SHP77 treated with DMSO at 0.1 percent for 48 hours (cell line): ENCODE results near the gene TNNI3.

Experiments
- DNase-seq: peaks from one replicate; lab custom pipeline; 2025; lab: John Stamatoyannopoulos, UW

TNNI3 gene

DNA sequence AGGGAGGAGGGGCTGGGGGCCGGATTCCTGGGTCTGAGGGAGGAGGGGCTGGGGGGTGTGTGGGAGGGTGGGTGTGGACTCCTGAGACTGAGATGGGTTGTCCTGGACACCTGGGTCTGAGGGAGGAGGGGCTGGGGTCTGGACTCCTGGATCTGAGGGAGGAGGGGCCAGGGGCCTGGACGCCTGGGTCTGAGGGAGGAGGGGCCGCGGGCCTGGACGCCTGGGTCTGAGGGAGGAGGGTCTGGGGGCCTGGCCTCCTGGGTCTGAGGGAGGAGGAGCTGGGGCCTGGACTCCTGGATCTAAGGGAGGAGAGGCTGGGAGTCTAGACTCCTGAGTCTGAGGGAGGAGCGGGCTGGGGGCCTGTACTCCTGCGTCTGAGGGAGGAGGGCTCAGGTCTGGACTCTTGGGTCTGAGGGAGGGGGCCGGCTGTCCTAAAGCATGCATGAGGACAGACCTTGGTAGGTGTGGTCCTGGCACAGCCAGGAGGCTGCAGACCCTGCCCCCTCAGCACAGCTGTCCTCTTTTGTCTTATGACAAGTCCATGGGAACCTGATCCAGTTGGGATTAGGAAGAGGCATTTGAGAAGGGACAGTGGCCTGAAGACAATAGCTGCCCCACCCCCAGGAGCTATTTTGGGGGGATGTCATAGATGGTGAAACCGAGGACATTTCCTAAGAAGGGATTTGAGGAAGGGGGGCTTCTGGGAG is 9.8 kb downstream of the TNNI3 start:
- no peak for DNase-seq

DNA sequence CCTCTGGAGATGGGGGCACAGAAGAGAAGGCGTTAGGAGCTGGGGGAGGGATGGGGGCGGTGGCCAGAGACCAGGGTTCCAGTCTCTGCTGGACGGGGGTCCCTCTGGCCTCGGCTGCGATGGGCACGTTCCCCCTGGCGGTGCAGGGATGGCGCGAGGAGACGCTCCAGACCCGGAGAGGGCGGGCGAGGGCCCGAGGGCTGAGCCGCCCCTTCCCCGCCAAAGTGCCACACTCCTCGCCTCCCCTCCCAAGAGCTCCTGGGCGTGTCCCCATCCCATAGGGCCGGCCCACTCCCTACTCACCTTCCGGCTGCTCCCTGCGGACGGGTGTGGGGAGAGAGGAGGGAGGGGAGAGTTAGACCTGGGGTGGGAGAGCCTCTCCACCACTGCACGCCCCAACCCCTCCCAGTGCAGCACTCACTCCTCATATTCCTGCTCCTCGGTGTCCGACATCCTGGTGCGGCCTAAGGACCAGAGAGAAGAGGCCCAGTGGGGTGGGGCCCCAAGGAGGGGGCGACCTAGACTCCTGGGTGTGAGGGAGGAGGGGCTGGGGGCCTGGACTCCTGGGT is 10.7 kb downstream of the TNNI3 start:
- DNase-seq: peak; percentile 30

DNA sequence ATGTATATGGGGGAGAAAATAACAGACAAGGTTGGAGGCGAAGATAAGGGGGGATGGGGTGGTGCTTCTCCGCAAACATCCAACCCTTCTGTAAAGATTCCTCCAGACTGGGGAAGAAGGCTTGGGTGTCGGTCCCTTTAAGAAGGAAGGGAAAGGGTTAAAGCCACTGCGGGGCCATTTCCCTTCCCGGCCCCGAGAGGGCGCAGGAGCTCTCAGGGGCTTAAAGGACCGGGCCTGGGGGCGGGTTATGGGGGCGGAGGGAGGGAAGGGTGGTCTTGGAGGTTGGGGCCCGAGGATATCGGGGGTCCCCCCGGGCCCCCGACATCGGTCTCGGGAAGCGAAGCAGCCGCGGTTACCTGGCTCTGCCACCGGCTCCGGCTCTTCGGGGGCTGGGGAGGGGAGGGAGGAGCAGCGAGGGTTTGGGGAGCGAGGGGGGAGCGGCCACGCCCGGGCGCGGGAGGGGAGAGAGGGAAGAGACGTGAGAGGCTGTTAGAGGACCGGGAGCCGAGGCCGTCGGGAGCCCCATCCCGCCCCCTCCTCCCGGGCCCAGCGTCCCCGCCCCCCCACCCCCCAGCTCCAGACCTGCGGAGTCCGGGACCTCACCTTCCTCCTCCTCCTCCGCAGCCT is 11.3 kb downstream of the TNNI3 start:
- no peak for DNase-seq

DNA sequence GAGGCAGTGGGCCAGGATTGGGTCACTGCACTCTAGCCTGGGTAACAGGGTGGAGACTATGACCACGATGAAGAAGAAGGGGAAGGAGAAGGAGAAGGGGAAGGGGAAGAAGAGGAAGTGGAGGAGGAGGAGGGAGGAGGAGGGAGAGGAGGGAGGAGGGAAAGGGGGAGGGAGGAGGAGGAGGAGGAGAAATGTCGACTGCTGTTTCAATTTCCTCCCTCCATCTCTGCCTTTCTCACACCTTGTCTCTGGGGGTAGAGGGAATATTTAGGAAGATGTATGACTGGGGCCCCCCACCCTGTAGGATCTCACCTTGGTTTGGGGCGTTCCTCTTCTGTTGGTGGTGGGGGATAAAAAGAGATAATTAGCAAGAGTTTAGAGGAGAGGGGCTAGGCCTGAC is 12.3 kb downstream of the TNNI3 start:
- DNase-seq: no peak

DNA sequence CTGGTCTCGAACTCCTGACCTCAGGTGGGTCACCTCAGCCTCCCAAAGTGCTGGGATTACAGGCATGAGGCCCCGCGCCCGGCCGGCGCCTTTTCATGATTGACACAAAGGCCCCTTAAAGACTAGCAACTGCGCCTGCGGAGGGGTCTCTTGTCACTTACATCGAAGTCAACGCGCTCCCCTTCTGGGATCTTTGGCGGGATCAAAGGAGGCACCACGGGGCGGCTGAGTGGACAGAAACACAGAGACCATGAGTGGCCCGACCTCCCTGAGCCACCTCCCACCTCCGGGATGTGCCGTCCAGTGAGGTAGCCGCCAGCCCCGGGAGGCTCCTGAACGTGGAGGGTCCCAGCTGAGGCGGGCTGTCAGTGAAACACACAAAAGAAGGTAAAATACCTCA is 15.8 kb downstream of the TNNI3 start:
- no peak for DNase-seq

DNA sequence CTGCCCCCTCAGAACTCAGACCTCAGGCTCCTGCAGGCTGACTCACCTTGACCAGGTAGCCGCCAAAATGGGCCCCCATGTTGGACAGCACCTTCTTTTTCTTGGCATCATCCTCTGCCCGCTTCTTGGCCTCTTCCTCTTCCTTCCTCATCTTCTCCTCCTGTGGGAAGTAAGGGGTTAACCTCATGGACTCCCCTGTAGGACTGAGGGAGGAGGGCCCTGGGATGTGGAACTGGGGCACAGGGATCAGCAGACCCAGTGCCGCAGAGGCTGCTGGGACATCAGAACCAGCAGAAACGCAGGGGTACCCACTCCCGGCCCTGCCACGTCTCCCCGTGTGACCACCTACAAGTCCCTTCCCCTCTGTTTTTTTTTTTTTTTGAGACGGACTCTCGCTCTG is 19.6 kb downstream of the TNNI3 start:
- DNase-seq: no peak

DNA sequence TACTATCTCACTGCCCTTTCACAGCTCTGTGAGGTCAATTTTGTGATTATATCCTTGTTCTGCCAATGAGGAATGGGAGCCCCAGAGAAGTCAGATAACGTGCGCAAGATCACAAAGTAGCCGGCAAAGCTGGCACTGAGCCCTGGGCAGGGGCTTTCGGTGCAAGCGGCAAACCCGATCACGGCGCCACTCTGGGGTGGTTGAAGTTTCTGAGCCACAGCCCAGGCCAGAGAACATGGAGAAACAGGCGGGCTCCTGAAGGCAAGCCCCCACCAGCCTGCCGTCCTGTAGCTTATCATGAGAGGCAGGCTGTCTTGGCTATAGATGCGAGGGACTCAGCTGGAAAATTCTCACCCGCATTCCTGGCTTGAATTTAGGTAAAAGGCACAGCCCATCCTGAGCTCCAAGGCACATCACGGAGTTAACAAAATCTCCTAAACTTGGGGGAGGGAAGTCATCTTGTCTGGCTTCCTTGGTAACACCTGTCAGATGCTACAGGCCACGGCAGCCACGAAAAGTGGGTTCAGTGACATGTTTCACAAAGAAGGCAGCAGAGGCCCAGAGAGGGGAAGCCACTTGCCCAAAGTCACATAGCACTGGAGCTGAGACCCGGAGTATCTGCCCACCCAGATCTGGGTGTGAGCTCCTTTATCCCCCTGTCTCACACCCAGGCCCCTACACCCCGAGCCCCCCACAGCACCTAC is 21.0 kb downstream of the TNNI3 start:
- no peak for DNase-seq

DNA sequence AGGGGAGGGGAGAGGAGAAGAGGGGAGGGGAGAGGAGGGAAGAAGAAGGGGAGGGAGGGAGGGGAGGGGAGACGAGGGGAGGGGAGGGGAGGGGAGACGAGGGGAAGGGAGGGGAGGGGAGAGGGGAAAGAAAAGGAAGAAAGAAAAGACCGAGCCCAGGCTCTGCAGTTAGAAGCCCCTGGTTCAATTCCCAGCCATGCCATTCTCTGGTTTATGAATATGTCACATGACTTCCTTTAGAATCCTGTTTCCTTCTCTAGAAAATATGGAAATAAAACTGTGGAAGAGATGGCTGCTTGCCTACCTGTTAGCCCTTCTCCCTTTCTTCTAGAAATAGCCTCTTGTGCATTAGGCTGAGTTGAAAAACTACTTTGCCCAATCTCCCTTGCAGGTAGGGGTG is 22.8 kb downstream of the TNNI3 start:
- no peak for DNase-seq

DNA sequence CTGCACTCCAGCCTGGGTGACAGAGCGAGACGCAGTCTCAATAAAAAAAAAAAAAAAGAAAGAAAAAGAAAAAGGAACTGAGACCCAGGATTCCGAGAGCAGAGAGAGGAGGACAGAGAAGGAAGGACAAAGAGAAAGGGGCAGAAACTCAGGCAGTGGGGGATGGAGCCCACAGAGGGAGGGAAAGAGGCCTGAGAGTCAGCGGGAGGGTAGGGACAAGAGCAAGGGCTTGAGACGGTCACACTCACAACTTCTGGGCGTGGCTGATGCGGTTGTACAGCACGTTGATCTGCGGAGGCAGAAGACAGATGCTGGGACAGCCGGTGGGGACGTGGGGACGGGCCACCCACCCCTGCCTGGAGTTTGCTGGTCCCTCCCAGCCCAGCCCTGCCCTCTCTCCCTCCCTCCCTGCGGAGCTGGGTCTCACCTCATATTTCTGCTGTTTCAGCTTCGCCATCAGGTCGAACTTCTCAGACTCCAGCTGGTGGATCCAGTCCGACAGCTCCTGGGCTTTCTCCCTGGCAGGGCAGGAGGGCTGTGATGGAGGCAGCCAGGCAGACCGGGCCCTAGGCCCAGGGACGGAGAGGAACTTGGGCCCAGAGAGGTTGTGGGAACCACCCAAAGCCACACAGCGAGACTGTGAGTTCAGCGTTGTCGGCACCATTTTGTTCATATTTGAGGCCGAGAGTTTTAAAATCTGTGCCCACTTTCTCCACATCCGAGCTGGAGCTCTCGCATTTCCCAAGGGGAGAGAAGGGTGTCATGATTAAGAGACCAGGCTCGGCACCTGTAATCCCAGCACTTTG is 23.7 kb downstream of the TNNI3 start:
- no peak for DNase-seq

DNA sequence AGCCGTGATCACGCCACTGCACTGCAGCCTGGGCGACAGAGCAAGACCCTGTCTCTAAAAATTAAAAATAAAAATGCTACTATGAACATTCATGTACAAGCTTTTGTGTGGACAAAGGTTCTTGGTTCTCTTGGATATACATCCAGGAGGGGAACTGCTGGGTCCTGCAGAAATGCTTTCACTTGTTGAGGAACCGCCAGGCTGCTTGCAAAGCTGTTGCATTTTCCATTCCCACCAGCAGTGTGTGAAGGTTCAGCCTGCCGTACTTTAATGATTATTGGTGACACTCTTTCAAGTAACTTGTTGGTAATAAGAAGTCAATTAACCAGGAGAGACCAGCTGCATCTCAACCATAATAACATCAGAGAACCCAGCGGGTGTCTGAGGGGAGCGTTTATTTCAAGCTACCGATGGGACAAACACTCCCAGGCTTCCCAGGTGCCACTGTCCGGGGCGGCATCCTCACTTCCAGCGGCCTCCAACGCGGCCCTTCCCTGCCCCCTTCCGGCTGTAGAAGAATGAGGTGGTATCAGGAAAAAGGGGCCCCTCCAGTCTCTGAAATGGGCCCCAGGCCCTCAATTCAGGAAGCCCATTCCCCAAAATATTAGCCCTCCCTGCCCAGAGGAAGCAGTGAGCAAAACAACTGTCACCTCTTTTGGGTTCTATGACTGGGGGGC is 24.9 kb downstream of the TNNI3 start:
- DNase-seq: no peak

DNA sequence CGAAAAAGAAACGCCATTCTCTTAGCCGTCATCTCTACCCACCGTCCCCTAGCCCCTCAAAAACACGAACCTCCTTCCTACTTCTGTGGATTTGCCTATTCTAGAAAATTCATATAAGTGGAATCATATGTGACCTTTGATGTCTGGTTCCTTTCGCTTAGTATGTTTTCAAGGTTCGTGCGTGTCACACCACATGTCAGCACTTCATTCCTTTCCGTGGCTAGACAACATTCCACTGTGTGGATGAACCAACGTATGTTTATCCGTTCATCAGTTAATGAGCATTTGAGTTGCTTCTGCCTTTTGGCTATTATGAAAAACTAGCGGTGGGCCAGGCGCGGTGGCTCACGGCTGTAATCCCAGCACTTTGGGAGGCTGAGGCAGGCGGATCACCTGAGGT is 26.1 kb downstream of the TNNI3 start:
- no peak for DNase-seq

DNA sequence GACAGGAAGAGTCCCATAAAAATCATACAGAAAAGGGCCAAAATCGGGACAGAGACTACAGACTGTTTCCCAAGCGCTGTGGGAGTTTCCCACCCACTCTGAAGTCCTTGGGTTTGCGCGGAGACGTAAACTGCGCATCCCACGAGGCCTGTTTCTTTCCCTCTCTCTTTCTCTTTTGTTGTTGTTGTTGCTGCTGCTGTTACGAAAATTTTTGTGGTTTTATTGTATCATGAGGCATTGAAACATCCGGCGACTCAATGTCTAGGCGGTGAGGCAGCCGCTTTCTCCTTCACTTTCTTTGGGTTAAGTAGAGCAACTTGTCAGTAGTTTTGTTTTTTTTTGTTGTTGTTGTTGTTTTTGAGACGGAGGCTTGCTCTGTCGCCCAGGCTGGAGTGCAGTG is 38.5 kb downstream of the TNNI3 start:
- DNase-seq: no peak

DNA sequence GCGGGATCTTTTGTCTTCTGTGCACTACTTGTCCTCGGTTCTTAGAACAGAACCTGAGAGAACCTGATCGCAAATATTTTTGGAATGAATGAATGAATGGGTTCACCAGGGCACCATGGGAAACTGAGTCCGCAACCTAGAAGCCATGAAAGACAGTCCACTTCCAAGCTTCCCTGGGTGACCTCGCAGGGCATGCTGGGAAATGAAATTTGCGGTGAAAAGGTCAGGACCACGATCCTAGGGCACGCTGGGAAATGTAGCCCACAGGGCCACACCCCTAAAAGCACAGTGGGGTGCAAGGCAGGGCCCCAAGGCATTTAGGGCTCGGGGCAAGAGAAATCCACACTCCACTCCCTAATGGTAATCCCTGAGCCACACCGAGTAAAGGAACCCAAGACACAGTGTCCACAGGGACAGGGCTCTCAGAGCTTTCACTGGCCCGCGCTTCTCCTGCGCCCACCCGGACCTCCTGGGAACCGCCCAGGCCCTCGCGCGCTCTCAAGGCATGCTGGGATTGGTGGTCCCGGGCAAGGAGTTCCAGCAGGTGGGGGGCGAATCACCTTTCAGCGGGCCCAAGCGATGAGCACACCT is 39.0 kb downstream of the TNNI3 start:
- DNase-seq: peak; percentile 18

DNA sequence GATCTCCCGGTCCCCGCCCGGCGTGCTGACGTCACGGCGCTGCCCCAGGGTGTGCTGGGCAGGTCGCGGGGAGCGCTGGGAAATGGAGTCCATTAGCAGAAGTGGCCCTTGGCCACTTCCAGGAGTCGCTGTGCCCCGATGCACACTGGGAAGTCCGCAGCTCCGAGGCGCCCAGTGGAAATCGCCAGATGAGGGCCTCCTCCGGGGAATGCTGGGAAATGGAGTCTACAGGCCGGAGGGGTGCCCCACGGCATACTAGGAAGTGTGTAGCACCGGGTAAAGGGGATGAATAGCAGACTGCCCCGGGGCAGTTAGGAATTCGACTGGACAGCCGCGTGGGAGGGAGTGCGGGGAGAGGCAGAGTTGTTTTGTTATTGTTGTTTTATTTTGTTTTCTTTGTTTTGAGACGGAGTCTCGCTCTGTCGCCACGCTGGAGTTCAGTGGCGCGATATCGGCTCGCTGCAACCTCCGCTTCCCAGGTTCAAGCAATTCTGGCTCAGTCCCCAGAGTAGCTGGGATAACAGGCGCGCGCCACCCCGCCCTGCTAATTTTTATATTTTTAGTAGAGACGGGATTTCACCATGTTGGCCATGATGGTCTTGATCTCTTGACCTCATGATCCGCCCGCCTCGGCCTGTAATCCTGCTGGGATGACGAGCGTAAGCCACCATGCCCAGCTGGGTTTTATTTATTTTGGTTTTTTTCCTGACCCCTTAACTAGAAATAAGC is 39.7 kb downstream of the TNNI3 start:
- DNase-seq: peak; percentile 91

DNA sequence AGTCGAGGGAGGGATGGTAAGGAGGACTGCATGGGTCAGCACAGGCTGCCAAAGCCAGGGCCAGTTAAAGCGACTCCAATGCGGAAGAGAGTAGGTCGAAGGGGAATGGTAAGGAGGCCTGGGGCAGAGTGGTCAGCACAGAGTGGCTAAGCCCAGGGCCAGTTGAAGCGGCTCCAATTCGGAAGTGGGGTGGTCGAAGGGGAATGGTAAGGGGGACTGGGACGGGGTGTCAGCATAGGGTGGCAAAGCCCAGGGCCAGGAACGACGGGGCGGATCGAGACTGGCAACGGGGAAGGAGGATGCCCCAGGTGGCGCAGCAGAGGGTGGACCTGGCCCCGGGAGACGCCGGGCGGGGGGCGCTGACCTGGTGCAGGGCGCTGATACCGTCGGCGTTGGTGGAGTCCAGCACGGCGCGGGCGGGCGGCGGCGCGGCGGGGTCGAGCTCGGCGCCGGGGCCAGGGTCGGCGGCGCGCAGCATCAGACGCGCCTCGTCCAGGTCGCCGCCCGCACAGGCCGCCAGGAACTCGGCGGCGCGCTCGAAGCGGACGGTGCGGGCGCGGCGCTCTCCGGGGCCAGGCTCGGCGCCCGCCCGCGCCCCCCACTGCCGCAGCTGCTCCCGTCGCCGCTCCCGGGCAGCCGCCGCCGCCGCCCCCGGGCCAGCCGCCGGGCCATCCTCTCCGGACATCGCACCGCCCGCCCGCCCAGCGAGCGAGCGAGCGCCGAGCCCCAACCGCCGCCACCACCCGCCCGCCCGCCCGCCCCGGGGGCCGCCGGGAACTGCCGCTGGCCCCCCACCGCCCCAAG is 40.5 kb downstream of the TNNI3 start, which contains the start of gene PPP1R12C:
Gene PPP1R12C, minus strand, starts transcription at position 779 of the 804 bp plus-strand sequence. Its CDS starts 94 bp downstream, at position 685.
- no peak for DNase-seq

DNA sequence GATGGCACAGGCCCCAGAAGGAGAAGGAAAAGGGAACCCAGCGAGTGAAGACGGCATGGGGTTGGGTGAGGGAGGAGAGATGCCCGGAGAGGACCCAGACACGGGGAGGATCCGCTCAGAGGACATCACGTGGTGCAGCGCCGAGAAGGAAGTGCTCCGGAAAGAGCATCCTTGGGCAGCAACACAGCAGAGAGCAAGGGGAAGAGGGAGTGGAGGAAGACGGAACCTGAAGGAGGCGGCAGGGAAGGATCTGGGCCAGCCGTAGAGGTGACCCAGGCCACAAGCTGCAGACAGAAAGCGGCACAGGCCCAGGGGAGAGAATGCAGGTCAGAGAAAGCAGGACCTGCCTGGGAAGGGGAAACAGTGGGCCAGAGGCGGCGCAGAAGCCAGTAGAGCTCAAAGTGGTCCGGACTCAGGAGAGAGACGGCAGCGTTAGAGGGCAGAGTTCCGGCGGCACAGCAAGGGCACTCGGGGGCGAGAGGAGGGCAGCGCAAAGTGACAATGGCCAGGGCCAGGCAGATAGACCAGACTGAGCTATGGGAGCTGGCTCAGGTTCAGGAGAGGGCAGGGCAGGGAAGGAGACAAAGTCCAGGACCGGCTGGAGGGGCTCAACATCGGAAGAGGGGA is 41.2 kb downstream of the TNNI3 start:
- DNase-seq: no peak

DNA sequence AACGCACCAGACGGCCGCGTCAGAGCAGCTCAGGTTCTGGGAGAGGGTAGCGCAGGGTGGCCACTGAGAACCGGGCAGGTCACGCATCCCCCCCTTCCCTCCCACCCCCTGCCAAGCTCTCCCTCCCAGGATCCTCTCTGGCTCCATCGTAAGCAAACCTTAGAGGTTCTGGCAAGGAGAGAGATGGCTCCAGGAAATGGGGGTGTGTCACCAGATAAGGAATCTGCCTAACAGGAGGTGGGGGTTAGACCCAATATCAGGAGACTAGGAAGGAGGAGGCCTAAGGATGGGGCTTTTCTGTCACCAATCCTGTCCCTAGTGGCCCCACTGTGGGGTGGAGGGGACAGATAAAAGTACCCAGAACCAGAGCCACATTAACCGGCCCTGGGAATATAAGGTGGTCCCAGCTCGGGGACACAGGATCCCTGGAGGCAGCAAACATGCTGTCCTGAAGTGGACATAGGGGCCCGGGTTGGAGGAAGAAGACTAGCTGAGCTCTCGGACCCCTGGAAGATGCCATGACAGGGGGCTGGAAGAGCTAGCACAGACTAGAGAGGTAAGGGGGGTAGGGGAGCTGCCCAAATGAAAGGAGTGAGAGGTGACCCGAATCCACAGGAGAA is 42.0 kb downstream of the TNNI3 start:
- DNase-seq: no peak

DNA sequence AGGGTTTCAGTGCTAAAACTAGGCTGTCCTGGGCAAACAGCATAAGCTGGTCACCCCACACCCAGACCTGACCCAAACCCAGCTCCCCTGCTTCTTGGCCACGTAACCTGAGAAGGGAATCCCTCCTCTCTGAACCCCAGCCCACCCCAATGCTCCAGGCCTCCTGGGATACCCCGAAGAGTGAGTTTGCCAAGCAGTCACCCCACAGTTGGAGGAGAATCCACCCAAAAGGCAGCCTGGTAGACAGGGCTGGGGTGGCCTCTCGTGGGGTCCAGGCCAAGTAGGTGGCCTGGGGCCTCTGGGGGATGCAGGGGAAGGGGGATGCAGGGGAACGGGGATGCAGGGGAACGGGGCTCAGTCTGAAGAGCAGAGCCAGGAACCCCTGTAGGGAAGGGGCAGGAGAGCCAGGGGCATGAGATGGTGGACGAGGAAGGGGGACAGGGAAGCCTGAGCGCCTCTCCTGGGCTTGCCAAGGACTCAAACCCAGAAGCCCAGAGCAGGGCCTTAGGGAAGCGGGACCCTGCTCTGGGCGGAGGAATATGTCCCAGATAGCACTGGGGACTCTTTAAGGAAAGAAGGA is 42.9 kb downstream of the TNNI3 start:
- no peak for DNase-seq
